GM23338 (cell line): ENCODE results near the gene PTPN6. TPM values are rescaled to one million over a fixed set of nuclear protein-coding genes. Genes with fewer than 3 reads are reported as not detected.

Experiments
- ATAC-seq: fragments of 200-7000 bp; cut with Tn5 transposase; 3 replicates; pipeline ENCODE4 v1.9.1; 2020
- DNase-seq: peaks from one replicate; pipeline ENCODE4 v3.0.0-alpha.2; 2015; ENCODE audit warnings: low spot score
- H2AFZ ChIP-seq: fragments of 200-600 bp; sonication (generic); 2 replicates; pipeline ENCODE4 v1.8.0; 2016; ENCODE audit warnings: antibody characterized with exemption, mild to moderate bottlenecking, moderate library complexity
- H3F3A ChIP-seq: fragments of 200-600 bp; sonication (generic); replicated peaks from 2 replicates; pipeline ENCODE4 v1.8.0; 2017; ENCODE audit warnings: antibody characterized with exemption, mixed run types, low read depth
- H3K27ac ChIP-seq: fragments of 200-600 bp; sonication (generic); 2 replicates; pipeline ENCODE4 v1.6.1; 2016; ENCODE audit warnings: low read depth
- H3K27me3 ChIP-seq: fragments of 200-600 bp; sonication (generic); 2 replicates; pipeline ENCODE4 v1.8.0; 2016; ENCODE audit warnings: mild to moderate bottlenecking, mixed run types, moderate library complexity; ENCODE audit not compliant: insufficient read depth
- H3K36me3 ChIP-seq: fragments of 200-600 bp; sonication (generic); 2 replicates; pipeline ENCODE4 v1.8.0; 2016; ENCODE audit warnings: mild to moderate bottlenecking; ENCODE audit not compliant: insufficient read depth
- H3K4me1 ChIP-seq: fragments of 200-600 bp; sonication (generic); 2 replicates; pipeline ENCODE4 v1.8.0; 2016; ENCODE audit warnings: mild to moderate bottlenecking, moderate library complexity; ENCODE audit not compliant: insufficient read depth
- H3K4me2 ChIP-seq: fragments of 200-600 bp; sonication (generic); 2 replicates; pipeline ENCODE4 v1.7.1; 2017; ENCODE audit warnings: mixed run types
- H3K4me3 ChIP-seq: fragments of 200-600 bp; sonication (generic); 2 replicates; pipeline ENCODE4 v1.6.1; 2016; ENCODE audit warnings: mixed run types
- H3K79me2 ChIP-seq: fragments of 200-600 bp; sonication (generic); replicated peaks from 2 replicates; pipeline ENCODE4 v1.8.0; 2017; ENCODE audit warnings: mild to moderate bottlenecking; ENCODE audit not compliant: insufficient read depth
- H3K9me2 ChIP-seq: fragments of 200-600 bp; sonication (generic); 2 replicates; pipeline ENCODE4 v1.8.0; 2017; ENCODE audit not compliant: insufficient read depth
- H4K20me1 ChIP-seq: fragments of 200-600 bp; sonication (generic); replicated peaks from 2 replicates; pipeline ENCODE4 v1.8.0; 2017; ENCODE audit warnings: mild to moderate bottlenecking; ENCODE audit not compliant: insufficient read depth
- H3K27ac Mint-ChIP-seq: 2 replicates; pipeline ENCODE4 v1.8.0; 2020; ENCODE audit warnings: inconsistent platforms, mild to moderate bottlenecking, moderate library complexity, mixed read lengths
- H3K27me3 Mint-ChIP-seq: 3 replicates; pipeline ENCODE4 v1.8.0; 2022; ENCODE audit warnings: low read depth, mild to moderate bottlenecking, moderate library complexity, mixed read lengths, inconsistent platforms; ENCODE audit not compliant: insufficient read depth, poor library complexity
- H3K36me3 Mint-ChIP-seq: 3 replicates; pipeline ENCODE4 v1.8.0; 2021; ENCODE audit warnings: low read depth, mild to moderate bottlenecking, inconsistent platforms, moderate library complexity, mixed read lengths
- H3K4me1 Mint-ChIP-seq: 3 replicates; pipeline ENCODE4 v1.8.0; 2020; ENCODE audit warnings: mild to moderate bottlenecking, inconsistent platforms, mixed read lengths
- H3K4me3 Mint-ChIP-seq: 3 replicates; pipeline ENCODE4 v1.8.0; 2021; ENCODE audit warnings: moderate library complexity, mild to moderate bottlenecking, inconsistent platforms, mixed read lengths
- H3K9me3 Mint-ChIP-seq: 3 replicates; pipeline ENCODE4 v1.8.0; 2020; ENCODE audit warnings: moderate library complexity, mild to moderate bottlenecking, inconsistent platforms, mixed read lengths
- CREB1 ChIP-seq: fragments of 250-450 bp; sonication (Bioruptor Pico); IDR thresholded peaks from 2 replicates; pipeline ENCODE4 v1.5.0; 2020; ENCODE audit warnings: low read depth, mild to moderate bottlenecking, moderate library complexity
- ETS1 ChIP-seq: IDR thresholded peaks from 2 replicates; pipeline ENCODE4 v1.6.1; 2016; ENCODE audit warnings: antibody characterized with exemption
- EZH2 ChIP-seq: fragments of 200-600 bp; sonication (generic); IDR thresholded peaks from one replicate; pipeline ENCODE4 v1.8.0; 2017; ENCODE audit warnings: antibody characterized with exemption, mild to moderate bottlenecking, low read depth; ENCODE audit not compliant: unreplicated experiment
- EZH2phosphoT487 ChIP-seq: fragments of 200-600 bp; sonication (generic); IDR thresholded peaks from one replicate; pipeline ENCODE4 v1.8.1; 2018; ENCODE audit warnings: antibody characterized with exemption; ENCODE audit not compliant: unreplicated experiment
- JUNB ChIP-seq: IDR thresholded peaks from one replicate; pipeline ENCODE4 v1.6.1; 2016; ENCODE audit warnings: antibody characterized with exemption; ENCODE audit not compliant: unreplicated experiment
- NANOG ChIP-seq: IDR thresholded peaks from 2 replicates; pipeline ENCODE4 v1.6.1; 2016; ENCODE audit warnings: antibody characterized with exemption, borderline replicate concordance
- POLR2AphosphoS5 ChIP-seq: IDR thresholded peaks from 2 replicates; pipeline ENCODE4 v1.6.1; 2016; ENCODE audit warnings: antibody characterized with exemption, low read depth
- STAT1 ChIP-seq: IDR thresholded peaks from one replicate; pipeline ENCODE4 v1.6.1; 2016; ENCODE audit warnings: antibody characterized with exemption; ENCODE audit not compliant: unreplicated experiment
- ZNF331 ChIP-seq: fragments of 250-450 bp; sonication (Bioruptor Pico); IDR thresholded peaks from 2 replicates; pipeline ENCODE4 v1.5.0; 2020; ENCODE audit warnings: low read depth, mild to moderate bottlenecking, moderate library complexity
- polyA plus RNA-seq: library from polyadenylated mRNA; unstranded; fragments of >200 nt; fragmentation: Nextera tagmentation; extraction: Ambion mirVana; gene quantifications from 2 replicates; pipeline ENCODE4 v1.2.1, GENCODE V29; 2016
- total RNA-seq: library from RNA; depleted of rRNA; stranded (reverse); fragments of >200 nt; shearing (Covaris generic); gene quantifications from 2 replicates; pipeline ENCODE4 v1.2.3, GENCODE V29; 2014
- TF ChIP-seq, protein P1 (sequence below): fragments of 250-450 bp; sonication (Bioruptor Pico); IDR thresholded peaks from 2 replicates; pipeline ENCODE4 v1.5.0; 2020; ENCODE audit warnings: mild to moderate bottlenecking, moderate library complexity
- TF ChIP-seq, protein P2 (sequence below): IDR thresholded peaks from one replicate; pipeline ENCODE4 v1.6.1; 2018; ENCODE audit warnings: antibody characterized with exemption; ENCODE audit not compliant: unreplicated experiment

PTPN6 gene
- total and polyA plus RNA-seq, 2 experiments from 2014 or later: 25.3 to 35.4 TPM

DNA sequence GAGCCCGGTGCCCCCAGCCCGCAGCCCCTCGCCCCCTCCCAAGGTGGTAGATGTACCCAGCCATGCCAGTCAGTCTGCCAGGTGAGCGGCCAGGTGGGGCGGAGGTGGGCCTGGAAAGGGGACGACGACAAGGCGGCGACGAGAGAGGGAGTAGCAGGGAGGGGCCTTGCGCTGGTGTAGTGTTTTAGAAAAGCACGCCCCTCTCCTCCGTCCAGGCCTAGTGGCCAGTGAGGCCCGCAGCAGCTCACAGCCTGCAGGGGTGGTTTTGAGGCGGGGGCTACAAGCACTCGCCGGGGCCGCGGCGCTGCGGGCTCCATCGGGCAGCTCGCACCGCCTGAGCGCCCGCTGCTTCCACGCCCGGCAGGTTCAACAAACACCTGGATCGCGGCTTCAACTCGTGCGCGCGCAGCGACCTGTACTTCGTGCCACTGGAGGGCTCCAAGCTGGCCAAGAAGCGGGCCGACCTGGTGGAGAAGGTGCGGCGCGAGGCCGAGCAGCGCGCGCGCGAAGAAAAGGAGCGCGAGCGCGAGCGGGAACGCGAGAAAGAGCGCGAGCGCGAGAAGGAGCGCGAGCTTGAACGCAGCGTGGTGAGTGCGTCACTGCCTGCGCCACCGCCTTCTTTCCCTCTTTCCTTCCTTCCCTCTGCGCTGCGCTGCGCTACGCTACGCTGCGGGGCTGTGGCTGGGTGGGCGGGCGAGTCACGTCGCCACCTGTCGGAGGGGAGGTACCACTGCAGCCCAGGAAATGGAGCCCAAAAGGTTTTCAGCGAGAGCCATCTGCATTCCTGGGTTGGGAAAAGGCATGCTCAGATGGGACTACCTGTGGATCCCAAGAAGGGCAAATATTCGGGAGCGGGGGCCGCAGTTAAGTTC, 13.4 kb upstream of the PTPN6 start (continued):
- TF ChIP-seq, protein P1, sequence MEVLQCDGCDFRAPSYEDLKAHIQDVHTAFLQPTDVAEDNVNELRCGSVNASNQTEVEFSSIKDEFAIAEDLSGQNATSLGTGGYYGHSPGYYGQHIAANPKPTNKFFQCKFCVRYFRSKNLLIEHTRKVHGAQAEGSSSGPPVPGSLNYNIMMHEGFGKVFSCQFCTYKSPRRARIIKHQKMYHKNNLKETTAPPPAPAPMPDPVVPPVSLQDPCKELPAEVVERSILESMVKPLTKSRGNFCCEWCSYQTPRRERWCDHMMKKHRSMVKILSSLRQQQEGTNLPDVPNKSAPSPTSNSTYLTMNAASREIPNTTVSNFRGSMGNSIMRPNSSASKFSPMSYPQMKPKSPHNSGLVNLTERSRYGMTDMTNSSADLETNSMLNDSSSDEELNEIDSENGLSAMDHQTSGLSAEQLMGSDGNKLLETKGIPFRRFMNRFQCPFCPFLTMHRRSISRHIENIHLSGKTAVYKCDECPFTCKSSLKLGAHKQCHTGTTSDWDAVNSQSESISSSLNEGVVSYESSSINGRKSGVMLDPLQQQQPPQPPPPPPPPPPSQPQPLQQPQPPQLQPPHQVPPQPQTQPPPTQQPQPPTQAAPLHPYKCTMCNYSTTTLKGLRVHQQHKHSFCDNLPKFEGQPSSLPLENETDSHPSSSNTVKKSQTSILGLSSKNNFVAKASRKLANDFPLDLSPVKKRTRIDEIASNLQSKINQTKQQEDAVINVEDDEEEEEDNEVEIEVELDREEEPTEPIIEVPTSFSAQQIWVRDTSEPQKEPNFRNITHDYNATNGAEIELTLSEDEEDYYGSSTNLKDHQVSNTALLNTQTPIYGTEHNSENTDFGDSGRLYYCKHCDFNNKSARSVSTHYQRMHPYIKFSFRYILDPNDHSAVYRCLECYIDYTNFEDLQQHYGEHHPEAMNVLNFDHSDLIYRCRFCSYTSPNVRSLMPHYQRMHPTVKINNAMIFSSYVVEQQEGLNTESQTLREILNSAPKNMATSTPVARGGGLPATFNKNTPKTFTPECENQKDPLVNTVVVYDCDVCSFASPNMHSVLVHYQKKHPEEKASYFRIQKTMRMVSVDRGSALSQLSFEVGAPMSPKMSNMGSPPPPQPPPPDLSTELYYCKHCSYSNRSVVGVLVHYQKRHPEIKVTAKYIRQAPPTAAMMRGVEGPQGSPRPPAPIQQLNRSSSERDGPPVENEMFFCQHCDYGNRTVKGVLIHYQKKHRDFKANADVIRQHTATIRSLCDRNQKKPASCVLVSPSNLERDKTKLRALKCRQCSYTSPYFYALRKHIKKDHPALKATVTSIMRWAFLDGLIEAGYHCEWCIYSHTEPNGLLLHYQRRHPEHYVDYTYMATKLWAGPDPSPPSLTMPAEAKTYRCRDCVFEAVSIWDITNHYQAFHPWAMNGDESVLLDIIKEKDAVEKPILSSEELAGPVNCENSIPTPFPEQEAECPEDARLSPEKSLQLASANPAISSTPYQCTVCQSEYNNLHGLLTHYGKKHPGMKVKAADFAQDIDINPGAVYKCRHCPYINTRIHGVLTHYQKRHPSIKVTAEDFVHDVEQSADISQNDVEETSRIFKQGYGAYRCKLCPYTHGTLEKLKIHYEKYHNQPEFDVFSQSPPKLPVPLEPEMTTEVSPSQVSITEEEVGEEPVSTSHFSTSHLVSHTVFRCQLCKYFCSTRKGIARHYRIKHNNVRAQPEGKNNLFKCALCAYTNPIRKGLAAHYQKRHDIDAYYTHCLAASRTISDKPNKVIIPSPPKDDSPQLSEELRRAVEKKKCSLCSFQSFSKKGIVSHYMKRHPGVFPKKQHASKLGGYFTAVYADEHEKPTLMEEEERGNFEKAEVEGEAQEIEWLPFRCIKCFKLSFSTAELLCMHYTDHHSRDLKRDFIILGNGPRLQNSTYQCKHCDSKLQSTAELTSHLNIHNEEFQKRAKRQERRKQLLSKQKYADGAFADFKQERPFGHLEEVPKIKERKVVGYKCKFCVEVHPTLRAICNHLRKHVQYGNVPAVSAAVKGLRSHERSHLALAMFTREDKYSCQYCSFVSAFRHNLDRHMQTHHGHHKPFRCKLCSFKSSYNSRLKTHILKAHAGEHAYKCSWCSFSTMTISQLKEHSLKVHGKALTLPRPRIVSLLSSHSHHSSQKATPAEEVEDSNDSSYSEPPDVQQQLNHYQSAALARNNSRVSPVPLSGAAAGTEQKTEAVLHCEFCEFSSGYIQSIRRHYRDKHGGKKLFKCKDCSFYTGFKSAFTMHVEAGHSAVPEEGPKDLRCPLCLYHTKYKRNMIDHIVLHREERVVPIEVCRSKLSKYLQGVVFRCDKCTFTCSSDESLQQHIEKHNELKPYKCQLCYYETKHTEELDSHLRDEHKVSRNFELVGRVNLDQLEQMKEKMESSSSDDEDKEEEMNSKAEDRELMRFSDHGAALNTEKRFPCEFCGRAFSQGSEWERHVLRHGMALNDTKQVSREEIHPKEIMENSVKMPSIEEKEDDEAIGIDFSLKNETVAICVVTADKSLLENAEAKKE (CRISPR knock-in tag): no peak

- Histone ChIP-seq H3K4me1 (peaks cover 13% of the 10 kb centered on the region), H4K20me1 (peaks cover 15% of the 10 kb centered on the region), H3F3A (peaks cover 43% of the 10 kb centered on the region), H2AFZ (no peak overlapping the region), H3K79me2 (peaks cover 5% of the 10 kb centered on the region; the same call in 1 of the 2 replicates), H3K36me3 (peaks cover 15% of the 10 kb centered on the region; the same call in 1 of the 2 replicates), H3K9me2 (no peaks in the 10 kb centered on the region), H3K27me3 (no peaks in the 10 kb centered on the region), H3K27ac (peak overlapping the region; percentile 97), H3K4me2 (peak overlapping the region; percentile 93), H3K4me3 (peak overlapping the region; percentile 89)
- Mint-ChIP-seq H3K36me3 (peaks cover 68% of the 10 kb centered on the region), H3K27me3 (peaks cover 40% of the 10 kb centered on the region), H3K27ac (peak overlapping the region; percentile 95), H3K9me3 (peaks cover 3% of the 10 kb centered on the region; the same call in 1 of the 3 replicates), H3K4me1 (peaks cover 56% of the 10 kb centered on the region), H3K4me3 (peak overlapping the region; percentile 79)
- DNase-seq (no peak), ATAC-seq (no peak)
- TF ChIP-seq EZH2phosphoT487: no peak
- no peak for TF ChIP-seq STAT1
- TF ChIP-seq, protein P2, sequence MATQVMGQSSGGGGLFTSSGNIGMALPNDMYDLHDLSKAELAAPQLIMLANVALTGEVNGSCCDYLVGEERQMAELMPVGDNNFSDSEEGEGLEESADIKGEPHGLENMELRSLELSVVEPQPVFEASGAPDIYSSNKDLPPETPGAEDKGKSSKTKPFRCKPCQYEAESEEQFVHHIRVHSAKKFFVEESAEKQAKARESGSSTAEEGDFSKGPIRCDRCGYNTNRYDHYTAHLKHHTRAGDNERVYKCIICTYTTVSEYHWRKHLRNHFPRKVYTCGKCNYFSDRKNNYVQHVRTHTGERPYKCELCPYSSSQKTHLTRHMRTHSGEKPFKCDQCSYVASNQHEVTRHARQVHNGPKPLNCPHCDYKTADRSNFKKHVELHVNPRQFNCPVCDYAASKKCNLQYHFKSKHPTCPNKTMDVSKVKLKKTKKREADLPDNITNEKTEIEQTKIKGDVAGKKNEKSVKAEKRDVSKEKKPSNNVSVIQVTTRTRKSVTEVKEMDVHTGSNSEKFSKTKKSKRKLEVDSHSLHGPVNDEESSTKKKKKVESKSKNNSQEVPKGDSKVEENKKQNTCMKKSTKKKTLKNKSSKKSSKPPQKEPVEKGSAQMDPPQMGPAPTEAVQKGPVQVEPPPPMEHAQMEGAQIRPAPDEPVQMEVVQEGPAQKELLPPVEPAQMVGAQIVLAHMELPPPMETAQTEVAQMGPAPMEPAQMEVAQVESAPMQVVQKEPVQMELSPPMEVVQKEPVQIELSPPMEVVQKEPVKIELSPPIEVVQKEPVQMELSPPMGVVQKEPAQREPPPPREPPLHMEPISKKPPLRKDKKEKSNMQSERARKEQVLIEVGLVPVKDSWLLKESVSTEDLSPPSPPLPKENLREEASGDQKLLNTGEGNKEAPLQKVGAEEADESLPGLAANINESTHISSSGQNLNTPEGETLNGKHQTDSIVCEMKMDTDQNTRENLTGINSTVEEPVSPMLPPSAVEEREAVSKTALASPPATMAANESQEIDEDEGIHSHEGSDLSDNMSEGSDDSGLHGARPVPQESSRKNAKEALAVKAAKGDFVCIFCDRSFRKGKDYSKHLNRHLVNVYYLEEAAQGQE: no peak
- TF ChIP-seq ZNF331 (CRISPR knock-in tag): no peak
- TF ChIP-seq CREB1 (CRISPR knock-in tag): no peak
- TF ChIP-seq EZH2: no peak
- TF ChIP-seq NANOG: no peak
- TF ChIP-seq POLR2AphosphoS5: no peak
- no peak for TF ChIP-seq ETS1
- no peak for TF ChIP-seq JUNB
Measured at GRCh38 chr12:6938353-6939190, 12.6 kb upstream of the PTPN6 start.
